ENCODE results near the gene ENTPD8.

DNA sequence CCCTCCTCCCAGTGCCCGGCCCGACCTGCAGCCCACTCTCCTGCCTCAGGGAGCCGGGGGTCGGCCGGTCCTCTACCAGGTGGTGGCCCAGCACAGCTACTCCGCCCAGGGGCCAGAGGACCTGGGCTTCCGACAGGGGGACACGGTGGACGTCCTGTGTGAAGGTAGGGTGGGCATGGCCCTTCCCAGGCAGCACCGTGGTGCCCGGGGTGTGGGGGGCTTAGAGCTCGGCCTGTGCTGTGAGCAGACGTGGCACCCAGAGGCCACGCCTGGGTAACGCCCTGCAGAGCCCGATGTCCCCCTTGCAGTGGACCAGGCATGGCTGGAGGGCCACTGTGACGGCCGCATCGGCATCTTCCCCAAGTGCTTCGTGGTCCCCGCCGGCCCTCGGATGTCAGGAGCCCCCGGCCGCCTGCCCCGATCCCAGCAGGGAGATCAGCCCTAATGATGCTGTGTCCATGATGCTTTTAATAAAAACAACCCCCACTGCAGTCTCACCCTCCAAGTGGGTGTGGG, 7.2 kb downstream of the ENTPD8 start:
- TF ChIP-seq, protein P1, sequence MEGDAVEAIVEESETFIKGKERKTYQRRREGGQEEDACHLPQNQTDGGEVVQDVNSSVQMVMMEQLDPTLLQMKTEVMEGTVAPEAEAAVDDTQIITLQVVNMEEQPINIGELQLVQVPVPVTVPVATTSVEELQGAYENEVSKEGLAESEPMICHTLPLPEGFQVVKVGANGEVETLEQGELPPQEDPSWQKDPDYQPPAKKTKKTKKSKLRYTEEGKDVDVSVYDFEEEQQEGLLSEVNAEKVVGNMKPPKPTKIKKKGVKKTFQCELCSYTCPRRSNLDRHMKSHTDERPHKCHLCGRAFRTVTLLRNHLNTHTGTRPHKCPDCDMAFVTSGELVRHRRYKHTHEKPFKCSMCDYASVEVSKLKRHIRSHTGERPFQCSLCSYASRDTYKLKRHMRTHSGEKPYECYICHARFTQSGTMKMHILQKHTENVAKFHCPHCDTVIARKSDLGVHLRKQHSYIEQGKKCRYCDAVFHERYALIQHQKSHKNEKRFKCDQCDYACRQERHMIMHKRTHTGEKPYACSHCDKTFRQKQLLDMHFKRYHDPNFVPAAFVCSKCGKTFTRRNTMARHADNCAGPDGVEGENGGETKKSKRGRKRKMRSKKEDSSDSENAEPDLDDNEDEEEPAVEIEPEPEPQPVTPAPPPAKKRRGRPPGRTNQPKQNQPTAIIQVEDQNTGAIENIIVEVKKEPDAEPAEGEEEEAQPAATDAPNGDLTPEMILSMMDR (IDR thresholded peaks at IDR 0.05; ENCODE audit: low read depth, low read length), result no peak
- no peak for TF ChIP-seq EZH2phosphoT487 (IDR thresholded peaks at IDR 0.05; ENCODE audit: low read depth)
